H9 (cell line): ENCODE data around the gene RPS27L. TPM values are rescaled to one million over a fixed set of nuclear protein-coding genes. Genes with fewer than 3 reads are reported as not detected.

Experiments
- DNase-seq: peaks from one replicate; pipeline ENCODE4 v3.0.0-alpha.2; 2017
- H2AFZ ChIP-seq: one replicate; pipeline ENCODE4 v1.6.1; 2013; ENCODE audit warnings: mild to moderate bottlenecking, low read length, control low read depth, moderate library complexity
- H2AK5ac ChIP-seq: 2 replicates; pipeline ENCODE4 v1.6.1; 2013; ENCODE audit warnings: low read length, control low read depth, mixed read lengths; ENCODE audit not compliant: insufficient read length
- H2BK120ac ChIP-seq: one replicate; pipeline ENCODE4 v1.6.1; 2013; ENCODE audit warnings: low read depth, mild to moderate bottlenecking, low read length, control low read depth, inconsistent platforms; ENCODE audit not compliant: poor library complexity, severe bottlenecking
- H2BK12ac ChIP-seq: 2 replicates; pipeline ENCODE4 v1.6.1; 2013; ENCODE audit warnings: low read length, control low read depth, mixed read lengths, low read depth; ENCODE audit not compliant: insufficient read length
- H2BK15ac ChIP-seq: 2 replicates; pipeline ENCODE4 v1.6.1; 2013; ENCODE audit warnings: low read depth, low read length, control low read depth
- H2BK20ac ChIP-seq: one replicate; pipeline ENCODE4 v1.6.1; 2013; ENCODE audit warnings: low read depth, mild to moderate bottlenecking, low read length, control low read depth, inconsistent platforms; ENCODE audit not compliant: poor library complexity, severe bottlenecking
- H2BK5ac ChIP-seq: 2 replicates; pipeline ENCODE4 v1.6.1; 2013; ENCODE audit warnings: low read length, control low read depth, mixed read lengths; ENCODE audit not compliant: insufficient read length
- H3K14ac ChIP-seq: 2 replicates; pipeline ENCODE4 v1.6.1; 2013; ENCODE audit warnings: low read length, control low read depth; ENCODE audit not compliant: insufficient read depth
- H3K18ac ChIP-seq: 2 replicates; pipeline ENCODE4 v1.6.1; 2013; ENCODE audit warnings: low read depth, mild to moderate bottlenecking, mixed read lengths, low read length, control low read depth; ENCODE audit not compliant: insufficient read length
- H3K23ac ChIP-seq: 2 replicates; pipeline ENCODE4 v1.6.1; 2013; ENCODE audit warnings: low read length, control low read depth, mixed read lengths, low read depth; ENCODE audit not compliant: insufficient read length
- H3K23me2 ChIP-seq: 2 replicates; pipeline ENCODE4 v1.6.1; 2013; ENCODE audit warnings: low read depth, mild to moderate bottlenecking, mixed read lengths, low read length, control low read depth; ENCODE audit not compliant: insufficient read length, poor library complexity, severe bottlenecking
- H3K27ac ChIP-seq: 2 replicates; pipeline ENCODE4 v1.5.1; 2013; ENCODE audit warnings: low read length, control low read depth, mixed read lengths, low read depth; ENCODE audit not compliant: insufficient read length
- H3K27me3 ChIP-seq: 2 replicates; pipeline ENCODE4 v1.6.1; 2013; ENCODE audit warnings: low read length, control low read depth, inconsistent platforms; ENCODE audit not compliant: insufficient read depth
- H3K4ac ChIP-seq: 2 replicates; pipeline ENCODE4 v1.6.1; 2013; ENCODE audit warnings: low read depth, mild to moderate bottlenecking, control low read depth, inconsistent platforms, low read length, moderate library complexity
- H3K4me1 ChIP-seq: 2 replicates; pipeline ENCODE4 v1.6.1; 2013; ENCODE audit warnings: low read length, control low read depth, inconsistent platforms; ENCODE audit not compliant: insufficient read depth
- H3K4me2 ChIP-seq: 2 replicates; pipeline ENCODE4 v1.6.1; 2013; ENCODE audit warnings: low read length, control low read depth, mixed read lengths; ENCODE audit not compliant: insufficient read length, insufficient read depth
- H3K56ac ChIP-seq: 2 replicates; pipeline ENCODE4 v1.6.1; 2013; ENCODE audit warnings: low read depth, mild to moderate bottlenecking, mixed read lengths, low read length, control low read depth; ENCODE audit not compliant: insufficient read length
- H3K79me1 ChIP-seq: 2 replicates; pipeline ENCODE4 v1.6.1; 2013; ENCODE audit warnings: low read depth, mild to moderate bottlenecking, moderate library complexity, low read length, control low read depth, inconsistent platforms; ENCODE audit not compliant: insufficient read depth, poor library complexity, severe bottlenecking
- H3K79me2 ChIP-seq: 2 replicates; pipeline ENCODE4 v1.6.1; 2013; ENCODE audit warnings: low read length, control low read depth, inconsistent platforms; ENCODE audit not compliant: insufficient read depth
- H3K9ac ChIP-seq: 2 replicates; pipeline ENCODE4 v1.6.1; 2013; ENCODE audit warnings: low read length, control low read depth, mixed read lengths; ENCODE audit not compliant: insufficient read length; ENCODE audit errors: extremely low read depth
- H3K9me3 ChIP-seq: one replicate; pipeline ENCODE4 v1.6.1; 2013; ENCODE audit warnings: low read depth, low read length, inconsistent platforms; ENCODE audit not compliant: control insufficient read depth
- H3T11ph ChIP-seq: one replicate; pipeline ENCODE4 v1.6.1; 2013; ENCODE audit warnings: mild to moderate bottlenecking, low read length, control low read depth, inconsistent platforms
- H4K20me1 ChIP-seq: one replicate; pipeline ENCODE4 v1.6.1; 2013; ENCODE audit not compliant: control insufficient read depth, insufficient read length, insufficient read depth
- H4K5ac ChIP-seq: 2 replicates; pipeline ENCODE4 v1.6.1; 2013; ENCODE audit warnings: low read depth, mild to moderate bottlenecking, mixed read lengths, low read length, control low read depth; ENCODE audit not compliant: insufficient read length
- H4K8ac ChIP-seq: replicated peaks from 2 replicates; pipeline ENCODE4 v1.6.1; 2013; ENCODE audit warnings: low read length, control low read depth, mixed read lengths, low read depth; ENCODE audit not compliant: insufficient read length
- H4K91ac ChIP-seq: 2 replicates; pipeline ENCODE4 v1.6.1; 2013; ENCODE audit warnings: low read depth, mild to moderate bottlenecking, moderate library complexity, mixed read lengths, low read length, control low read depth; ENCODE audit not compliant: insufficient read length
- H3K27ac Mint-ChIP-seq, 3 experiments: 2 replicates in 2 of 3; 3 replicates in 1 of 3; pipeline ENCODE4 v1.8.0; 2020 to 2021; ENCODE audit warnings: mixed read lengths in 3 of 3, mild to moderate bottlenecking in 1 of 3, moderate library complexity in 1 of 3
- H3K27me3 Mint-ChIP-seq: 2 replicates; pipeline ENCODE4 v1.8.0; 2021; ENCODE audit warnings: low read depth, mild to moderate bottlenecking, moderate library complexity, mixed read lengths
- H3K36me3 Mint-ChIP-seq, 3 experiments: 2 replicates in 2 of 3; 3 replicates in 1 of 3; pipeline ENCODE4 v1.8.0; 2020 to 2021; ENCODE audit warnings: low read depth in 3 of 3, mixed read lengths in 3 of 3; ENCODE audit not compliant: insufficient read depth in 1 of 3
- H3K4me1 Mint-ChIP-seq, 2 experiments: 2 replicates each; pipeline ENCODE4 v1.8.0; 2020; ENCODE audit warnings: mixed read lengths in 2 of 2
- H3K4me3 Mint-ChIP-seq, 2 experiments: 2 replicates in 1 of 2; 3 replicates in 1 of 2; pipeline ENCODE4 v1.8.0; 2020 to 2021; ENCODE audit warnings: mild to moderate bottlenecking in 2 of 2, mixed read lengths in 2 of 2, moderate library complexity in 1 of 2
- H3K9me3 Mint-ChIP-seq, 2 experiments: 2 replicates in 1 of 2; 3 replicates in 1 of 2; pipeline ENCODE4 v1.8.0; 2020; ENCODE audit warnings: mild to moderate bottlenecking in 2 of 2, mixed read lengths in 2 of 2, moderate library complexity in 1 of 2
- WGBS: extraction: QIAGEN DNeasy Blood & Tissue Kit; methylation state at CpG from one replicate; pipeline ENCODE4 v1.1.7; 2013; ENCODE audit warnings: missing lambda C conversion rate, low lambda C conversion rate, mixed read lengths; ENCODE audit not compliant: insufficient read length; ENCODE audit errors: extremely low coverage; 5-methylcytosine and 5-hydroxymethylcytosine counted together
- total RNA-seq: library from RNA; stranded (reverse); gene quantifications from 2 replicates; pipeline ENCODE4 v1.2.1, GENCODE V29; 2021
- TF ChIP-seq, protein P1 (sequence below): fragments of 200-600 bp; sonication (generic); conservative IDR thresholded peaks from 3 replicates; pipeline ENCODE4 v1.8.0; 2021; ENCODE audit warnings: antibody characterized with exemption, mild to moderate bottlenecking

The RPS27L gene
- total RNA-seq, 1 experiment from 2014 or later: 180 TPM

DNA sequence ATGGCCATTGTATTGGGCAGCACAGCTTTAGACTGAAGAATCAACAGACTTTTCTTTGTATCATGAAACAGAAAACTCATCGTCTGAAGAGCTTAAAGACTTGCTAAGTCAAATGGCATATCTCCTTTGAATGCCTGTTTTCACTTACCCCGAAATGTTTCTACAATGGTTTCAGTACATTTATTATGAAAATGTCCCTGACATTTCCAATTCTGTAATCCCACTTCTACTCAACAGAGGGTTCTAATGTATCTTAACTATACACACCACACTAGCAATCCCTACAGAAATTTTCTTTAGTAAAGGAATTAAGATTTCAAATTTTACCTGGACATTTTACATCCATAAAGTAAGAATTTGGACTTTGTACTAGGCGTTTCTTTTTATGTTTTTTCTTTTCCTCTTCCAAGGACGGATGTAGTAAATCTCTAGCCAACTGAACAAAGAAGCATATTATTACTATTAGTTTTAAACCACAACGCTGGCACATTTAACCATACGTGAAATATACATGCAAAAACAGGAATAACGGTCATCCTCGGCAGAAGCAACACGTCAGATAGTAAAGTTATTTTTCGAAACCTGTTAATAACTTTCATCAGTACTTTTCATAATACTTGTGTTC is 1.1 kb downstream of the RPS27L start:
- no peak overlapping the region for H4K5ac ChIP-seq
- no peak overlapping the region for H3K27ac Mint-ChIP-seq
- H3K4ac ChIP-seq: no peak overlapping the region
- H3K4me2 ChIP-seq: peak overlapping the region; percentile 95
- H2BK120ac ChIP-seq: no peak overlapping the region
- peak overlapping the region; percentile 67 for H3K9ac ChIP-seq
- no peak overlapping the region for H2BK12ac ChIP-seq
- H3K36me3 Mint-ChIP-seq: peaks cover 0 to 31% (median 28%) of the 10 kb centered on the region in 3 experiments; a peak in 5 of 7 replicates
- no peaks in the 10 kb centered on the region for H3K79me1 ChIP-seq
- no peak overlapping the region for H3K14ac ChIP-seq
- H3K27ac ChIP-seq: no peak overlapping the region
- no peak overlapping the region for H3T11ph ChIP-seq
- H2AK5ac ChIP-seq: no peak overlapping the region
- peaks cover 5% of the 10 kb centered on the region for H3K23me2 ChIP-seq
- no peaks in the 10 kb centered on the region for H3K27me3 Mint-ChIP-seq
- TF ChIP-seq, protein P1, sequence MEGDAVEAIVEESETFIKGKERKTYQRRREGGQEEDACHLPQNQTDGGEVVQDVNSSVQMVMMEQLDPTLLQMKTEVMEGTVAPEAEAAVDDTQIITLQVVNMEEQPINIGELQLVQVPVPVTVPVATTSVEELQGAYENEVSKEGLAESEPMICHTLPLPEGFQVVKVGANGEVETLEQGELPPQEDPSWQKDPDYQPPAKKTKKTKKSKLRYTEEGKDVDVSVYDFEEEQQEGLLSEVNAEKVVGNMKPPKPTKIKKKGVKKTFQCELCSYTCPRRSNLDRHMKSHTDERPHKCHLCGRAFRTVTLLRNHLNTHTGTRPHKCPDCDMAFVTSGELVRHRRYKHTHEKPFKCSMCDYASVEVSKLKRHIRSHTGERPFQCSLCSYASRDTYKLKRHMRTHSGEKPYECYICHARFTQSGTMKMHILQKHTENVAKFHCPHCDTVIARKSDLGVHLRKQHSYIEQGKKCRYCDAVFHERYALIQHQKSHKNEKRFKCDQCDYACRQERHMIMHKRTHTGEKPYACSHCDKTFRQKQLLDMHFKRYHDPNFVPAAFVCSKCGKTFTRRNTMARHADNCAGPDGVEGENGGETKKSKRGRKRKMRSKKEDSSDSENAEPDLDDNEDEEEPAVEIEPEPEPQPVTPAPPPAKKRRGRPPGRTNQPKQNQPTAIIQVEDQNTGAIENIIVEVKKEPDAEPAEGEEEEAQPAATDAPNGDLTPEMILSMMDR: no peak
- H3K79me2 ChIP-seq: no peaks in the 10 kb centered on the region
- H3K9me3 Mint-ChIP-seq: no peaks in the 10 kb centered on the region
- no peak overlapping the region for H3K23ac ChIP-seq
- H3K4me1 Mint-ChIP-seq: peaks cover 8 to 12% of the 10 kb centered on the region in 2 experiments
- H3K18ac ChIP-seq: no peak overlapping the region
- H3K9me3 ChIP-seq: no peaks in the 10 kb centered on the region
- no peak overlapping the region for H4K8ac ChIP-seq
- no peak overlapping the region for H2BK15ac ChIP-seq
- H3K27me3 ChIP-seq: no peaks in the 10 kb centered on the region
- H4K91ac ChIP-seq: no peak overlapping the region
- no peaks in the 10 kb centered on the region for H3K4me1 ChIP-seq
- no peak overlapping the region for H2BK20ac ChIP-seq
- no peaks in the 10 kb centered on the region for H4K20me1 ChIP-seq
- H2BK5ac ChIP-seq: no peak overlapping the region
- no peak overlapping the region for H3K56ac ChIP-seq
- no peak for DNase-seq
- H2AFZ ChIP-seq: no peak overlapping the region
- H3K4me3 Mint-ChIP-seq: peak overlapping the region; percentile 96 to 98
- no CpG with 5 or more reads among the region's 10 CpGs for WGBS
